GM19438 (cell line): ENCODE results near the gene ST6GALNAC6.
"Not testable (repeated sequence)": the region's sequence is repeated elsewhere in the genome, so short reads cannot be mapped to it uniquely, and the experiment has no call there.

ENCODE experiments used
- ATAC-seq: cut with Tn5 transposase; IDR thresholded peaks from one replicate; pipeline ENCODE4 v1.9.1; 2021; ENCODE audit warnings: low read depth; ENCODE audit not compliant: unreplicated experiment

The ST6GALNAC6 gene

DNA sequence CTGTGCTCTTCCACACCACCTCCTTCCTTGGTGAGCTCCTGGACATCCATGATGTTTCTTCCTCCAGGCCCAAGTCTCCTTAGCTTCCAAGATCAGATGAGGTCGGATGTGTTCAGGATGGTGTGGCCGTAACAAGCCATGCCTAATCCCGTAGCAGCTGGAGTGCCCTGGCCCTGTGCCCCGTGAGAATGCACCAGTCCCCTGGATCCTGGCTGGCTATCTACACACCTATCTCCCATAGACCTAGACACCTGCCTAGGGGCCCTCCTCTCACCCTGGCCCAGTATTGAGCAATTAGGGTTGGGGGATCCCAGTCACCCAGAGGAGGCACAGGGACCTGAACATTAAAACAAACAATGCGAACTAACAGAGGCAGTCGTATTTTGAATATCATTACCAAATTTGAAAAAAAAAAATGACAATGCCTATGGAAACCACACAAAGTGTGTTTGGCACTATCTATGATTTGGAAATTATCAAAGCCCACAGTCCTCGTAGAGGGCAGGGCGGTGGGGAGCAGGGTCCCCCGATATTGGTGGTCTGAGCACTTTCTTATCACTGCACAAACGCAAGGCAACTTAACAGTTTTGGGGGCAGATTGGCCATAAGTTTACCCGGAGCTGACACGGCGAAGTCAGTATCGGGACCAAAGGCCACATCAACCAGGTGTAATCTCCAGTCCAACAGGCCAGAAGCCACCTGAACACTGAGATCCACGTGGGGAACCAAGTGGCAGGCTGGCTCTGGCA, 58.1 kb downstream of the ST6GALNAC6 start:
- no peak for ATAC-seq

DNA sequence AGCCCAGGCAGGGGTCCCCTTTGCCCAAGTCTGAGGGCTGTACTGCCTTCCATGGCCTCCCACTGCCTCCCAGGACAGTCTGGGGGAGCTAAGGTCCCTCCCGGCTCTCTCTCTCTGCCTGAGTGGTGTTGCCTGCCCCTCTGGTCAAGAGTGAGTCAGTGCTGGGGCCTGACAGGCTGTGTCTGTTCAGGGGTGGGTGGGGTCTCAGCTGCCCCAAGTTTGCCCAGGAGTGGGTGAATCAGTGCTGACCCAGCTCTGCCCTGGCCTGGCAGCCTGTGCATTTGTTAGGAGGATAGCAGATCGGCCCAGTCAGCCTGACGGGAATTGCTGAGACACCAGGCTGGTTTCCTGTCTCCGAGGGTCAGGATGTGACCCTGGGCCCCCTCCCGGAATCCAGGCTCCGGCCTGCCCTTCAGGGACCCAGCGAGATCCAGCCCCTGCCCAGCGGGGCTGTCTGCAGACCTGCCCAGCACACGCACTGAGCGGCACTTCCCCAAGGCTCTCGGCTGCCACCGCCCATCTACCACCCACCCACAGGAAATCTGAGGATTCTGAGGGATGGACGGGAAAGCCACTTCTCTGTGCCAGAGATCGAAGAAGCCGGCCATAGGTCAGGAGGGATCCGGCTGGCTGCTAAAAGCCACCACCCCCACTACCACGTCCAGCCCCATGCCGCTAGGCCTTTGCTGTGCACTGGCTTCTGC, 60.9 kb downstream of the ST6GALNAC6 start:
- no peak for ATAC-seq

DNA sequence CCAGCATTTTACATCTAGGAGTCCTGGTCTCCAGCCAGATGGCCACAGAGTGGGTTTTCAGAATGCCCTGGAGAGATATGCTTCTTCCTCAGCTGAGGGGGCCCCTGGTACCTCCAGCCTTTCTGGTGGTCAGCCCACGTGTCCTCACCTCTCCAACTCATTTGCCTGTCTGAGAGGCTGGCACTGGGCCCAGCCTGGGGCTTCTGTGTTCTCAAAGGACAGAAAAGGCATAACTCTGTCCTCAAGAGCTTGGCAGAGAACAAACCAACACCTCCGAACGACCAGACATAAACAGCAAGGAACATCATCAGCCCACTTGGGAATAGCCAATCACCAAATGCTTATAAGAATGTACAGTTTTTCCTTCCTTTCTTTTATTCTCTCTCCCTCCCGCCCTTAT, 62.1 kb downstream of the ST6GALNAC6 start:
- ATAC-seq = no peak

DNA sequence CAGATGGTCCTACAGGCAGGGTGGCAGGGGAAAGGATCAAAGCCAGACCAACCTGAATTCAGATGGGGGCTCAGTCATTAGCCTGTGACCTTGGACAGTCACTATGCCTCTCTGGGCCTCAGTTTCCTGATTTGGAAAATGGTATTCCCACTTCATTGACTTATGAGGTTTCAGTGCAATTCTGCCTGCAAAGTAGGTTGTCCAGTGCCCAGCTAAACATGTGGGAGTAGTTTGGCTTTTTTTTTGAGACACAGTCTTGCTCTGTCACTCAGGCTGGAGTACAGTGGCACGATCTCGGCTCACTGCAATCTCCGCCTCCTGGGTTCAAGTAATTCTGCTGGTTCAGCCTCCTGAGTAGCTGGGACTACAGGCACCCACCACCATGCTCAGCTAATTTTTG, 62.8 kb downstream of the ST6GALNAC6 start:
- not testable (repeated sequence) for ATAC-seq

DNA sequence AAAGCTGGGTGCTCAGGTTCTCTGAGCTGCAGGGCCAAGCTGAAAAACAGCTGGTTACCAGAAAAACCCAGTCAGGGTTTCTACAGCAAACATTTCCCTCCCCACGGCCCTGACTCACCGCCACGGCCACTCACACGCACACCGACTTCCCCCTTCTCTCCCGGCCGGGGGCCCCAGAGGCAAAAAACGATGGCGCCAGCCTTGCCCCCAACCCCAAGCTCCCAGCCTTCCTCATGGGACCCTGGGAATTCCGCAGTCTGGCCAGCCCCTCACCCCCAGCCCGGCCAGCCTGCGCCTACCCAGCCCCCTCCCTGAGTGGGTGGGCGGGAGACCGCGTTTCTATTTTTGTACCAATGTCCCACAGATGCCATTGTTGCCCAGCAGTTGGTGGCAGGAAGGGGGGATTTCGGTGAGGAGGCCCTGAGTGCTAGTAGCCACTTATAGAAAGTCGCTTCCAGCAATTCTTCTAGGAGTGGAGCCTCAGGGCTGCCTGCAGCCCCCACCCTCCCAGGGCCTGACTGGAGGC, 63.3 kb downstream of the ST6GALNAC6 start:
- no peak for ATAC-seq
